GM12891 (cell line): ENCODE results near the gene STK11IP.

Experiments
- SPI1 ChIP-seq: IDR thresholded peaks from 2 replicates; pipeline ENCODE4 v1.6.1; 2011; ENCODE audit warnings: low read depth, low read length, control low read depth
- TAF1 ChIP-seq: IDR thresholded peaks from 2 replicates; pipeline ENCODE4 v1.6.1; 2011; ENCODE audit warnings: low read depth, low read length, control low read depth

DNA sequence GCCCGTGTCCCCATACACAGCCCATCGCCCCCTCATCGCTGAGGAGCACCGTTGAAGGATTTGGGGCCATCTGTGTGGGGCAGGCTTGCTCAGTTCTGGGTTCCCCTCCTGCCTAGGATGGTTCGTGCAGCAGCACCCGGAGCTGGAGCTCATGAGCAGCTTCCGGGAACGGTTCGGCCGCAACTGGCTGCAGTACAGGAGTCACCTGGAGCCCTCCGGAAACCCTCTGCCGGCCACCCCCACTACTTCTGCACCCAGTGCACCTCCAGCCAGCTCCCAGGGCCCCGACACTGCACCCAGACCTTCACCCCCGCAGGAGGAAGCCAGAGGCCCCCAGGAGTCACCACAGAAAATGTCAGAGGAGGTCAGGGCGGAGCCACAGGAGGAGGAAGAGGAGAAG is 10.3 kb downstream of the STK11IP start:
- TF ChIP-seq TAF1, result no peak
- TF ChIP-seq SPI1, result no peak
